Measurements from ENCODE around the gene RNF182. TPM values are rescaled to one million over a fixed set of nuclear protein-coding genes. Genes with fewer than 3 reads are reported as not detected.

RNF182 gene
- total RNA-seq, 1 experiment from 2014 or later, result 3.7 TPM

GRCh38 chr6:13902922-13903321, 21.8 kb upstream of the RNF182 start:
- H3K27me3 Mint-ChIP-seq (ENCODE audit: low read depth), result peaks cover 18% of the 10 kb centered on the region
- WGBS (ENCODE audit: extremely low coverage, insufficient read length, low lambda C conversion rate), result no CpG with 5 or more reads among the region's 6 CpGs
- H3K4ac ChIP-seq (ENCODE audit: low read depth, low read length), result no peak overlapping the region

More at GRCh38 chr6:13902922-13903321, 21.8 kb upstream of the RNF182 start:
- Histone ChIP-seq H2AK5ac (ENCODE audit: insufficient read length, low read length) (no peak overlapping the region), H3K56ac (ENCODE audit: insufficient read length, low read depth, low read length) (no peak overlapping the region), H2BK120ac (ENCODE audit: low read depth, low read length, poor library complexity, severe bottlenecking) (no peak overlapping the region), H3K23me2 (ENCODE audit: insufficient read length, low read depth, low read length, poor library complexity, severe bottlenecking) (no peaks in the 10 kb centered on the region), H2AFZ (ENCODE audit: low read length) (no peak overlapping the region), H4K8ac (replicated peaks; ENCODE audit: insufficient read length, low read depth, low read length) (no peak overlapping the region), H3K9me3 (ENCODE audit: control insufficient read depth, low read depth, low read length) (no peaks in the 10 kb centered on the region), H3K18ac (ENCODE audit: insufficient read length, low read depth, low read length) (no peak overlapping the region), H3K79me1 (ENCODE audit: insufficient read depth, low read depth, low read length, poor library complexity, severe bottlenecking) (no peaks in the 10 kb centered on the region), H4K91ac (ENCODE audit: insufficient read length, low read depth, low read length) (no peak overlapping the region), H2BK15ac (ENCODE audit: low read depth, low read length) (no peak overlapping the region), H3K9ac (ENCODE audit: extremely low read depth, insufficient read length, low read length) (no peak overlapping the region), H4K5ac (ENCODE audit: insufficient read length, low read depth, low read length) (no peak overlapping the region), H2BK12ac (ENCODE audit: insufficient read length, low read depth, low read length) (no peak overlapping the region), H3T11ph (ENCODE audit: low read length) (no peak overlapping the region), H3K4me1 (ENCODE audit: insufficient read depth, low read length) (no peaks in the 10 kb centered on the region), H3K4me2 (ENCODE audit: insufficient read depth, insufficient read length, low read length) (no peak overlapping the region), H3K23ac (ENCODE audit: insufficient read length, low read depth, low read length) (no peak overlapping the region), H3K14ac (ENCODE audit: insufficient read depth, low read length) (no peak overlapping the region), H2BK5ac (ENCODE audit: insufficient read length, low read length) (no peak overlapping the region), H3K27ac (ENCODE audit: insufficient read length, low read depth, low read length) (no peak overlapping the region), H3K79me2 (ENCODE audit: insufficient read depth, low read length) (no peaks in the 10 kb centered on the region), H2BK20ac (ENCODE audit: low read depth, low read length, poor library complexity, severe bottlenecking) (no peak overlapping the region), H4K20me1 (ENCODE audit: control insufficient read depth, insufficient read depth, insufficient read length) (no peaks in the 10 kb centered on the region), H3K27me3 (ENCODE audit: insufficient read depth, low read length) (no peaks in the 10 kb centered on the region)
- Mint-ChIP-seq H3K4me3 (no peak overlapping the region), H3K27ac (no peak overlapping the region), H3K4me1 (no peaks in the 10 kb centered on the region), H3K9me3 (no peaks in the 10 kb centered on the region), H3K36me3 (ENCODE audit: insufficient read depth in 1 of 3, low read depth in 3 of 3) (no peaks in the 10 kb centered on the region)
- no peak for TF ChIP-seq CTCF (conservative IDR thresholded peaks at IDR 0.05)
- no peak for DNase-seq
